ENCODE data around the gene SETBP1.

- no peak for TF ChIP-seq CTCF (IDR thresholded peaks at IDR 0.05)
- no peak for TF ChIP-seq POLR2A (IDR thresholded peaks at IDR 0.05)
Observed at GRCh38 chr18:45112682-45113081, 432.0 kb downstream of the SETBP1 start.
